Fibroblast of villous mesenchyme (primary cell): Measurements from ENCODE around the gene DIAPH1. TPM values are rescaled to one million over a fixed set of nuclear protein-coding genes. Genes with fewer than 3 reads are reported as not detected.

ENCODE experiments used
- DNase-seq: peaks from one replicate; pipeline ENCODE4 v3.0.0-alpha.2; 2010; ENCODE audit warnings: low read depth
- H3K4me3 ChIP-seq: 2 replicates; pipeline ENCODE4 v1.5.1; 2011; ENCODE audit warnings: low read depth, mild to moderate bottlenecking, low read length
- total RNA-seq: library from RNA; depleted of rRNA; stranded (reverse); fragments of >200 nt; gene quantifications from 2 replicates; pipeline ENCODE4 v1.2.3, GENCODE V29; 2012
- TF ChIP-seq, protein P1 (sequence below): IDR thresholded peaks from 2 replicates; pipeline ENCODE4 v1.5.1; 2012; ENCODE audit warnings: low read depth, mild to moderate bottlenecking, low read length; ENCODE audit not compliant: insufficient read depth

The DIAPH1 gene
- total RNA-seq: 22.9 and 26.8 TPM in 2 replicates

DNA sequence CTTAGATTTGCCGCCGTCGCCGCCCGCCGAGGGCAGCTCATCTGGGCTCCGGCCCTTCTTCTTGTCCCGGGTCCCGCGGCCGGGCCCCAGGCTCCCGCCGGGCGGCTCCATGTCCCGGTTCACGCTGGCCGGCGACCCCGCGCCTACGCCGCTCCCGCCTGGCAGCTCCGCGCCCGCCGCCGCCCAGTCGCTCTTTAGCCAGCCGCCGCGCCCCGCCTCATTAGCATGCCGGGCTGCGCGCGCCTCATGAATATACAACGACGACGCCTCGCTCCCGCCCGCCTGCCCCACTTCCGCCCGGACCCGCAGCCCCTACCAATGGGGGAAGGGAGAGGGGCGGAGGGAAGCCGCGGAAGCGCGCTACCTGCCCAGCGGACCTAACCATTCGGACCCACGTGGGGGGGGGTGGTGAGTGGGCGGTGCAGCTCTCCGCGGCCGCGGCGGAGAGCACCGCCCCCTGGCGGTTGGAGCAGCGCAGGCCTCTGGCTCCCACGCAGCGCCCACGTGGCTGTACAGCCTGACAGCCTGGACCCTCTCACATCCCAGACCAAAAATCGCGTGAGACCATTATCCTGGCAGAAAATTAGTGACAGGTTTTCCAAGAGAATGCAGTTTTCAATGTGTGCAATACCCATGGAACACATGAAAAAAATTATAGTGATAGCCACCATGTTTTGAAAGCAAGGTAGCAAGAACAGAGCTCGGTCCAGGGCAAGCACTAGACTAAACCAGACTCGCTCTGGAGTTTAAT is at the start of gene DIAPH1:
DIAPH1 (minus strand) TSS at position 197 of the 751 bp plus-strand sequence; CDS start at position 111, 86 bp downstream.
- DNase-seq: peak; percentile 98
- TF ChIP-seq, protein P1, sequence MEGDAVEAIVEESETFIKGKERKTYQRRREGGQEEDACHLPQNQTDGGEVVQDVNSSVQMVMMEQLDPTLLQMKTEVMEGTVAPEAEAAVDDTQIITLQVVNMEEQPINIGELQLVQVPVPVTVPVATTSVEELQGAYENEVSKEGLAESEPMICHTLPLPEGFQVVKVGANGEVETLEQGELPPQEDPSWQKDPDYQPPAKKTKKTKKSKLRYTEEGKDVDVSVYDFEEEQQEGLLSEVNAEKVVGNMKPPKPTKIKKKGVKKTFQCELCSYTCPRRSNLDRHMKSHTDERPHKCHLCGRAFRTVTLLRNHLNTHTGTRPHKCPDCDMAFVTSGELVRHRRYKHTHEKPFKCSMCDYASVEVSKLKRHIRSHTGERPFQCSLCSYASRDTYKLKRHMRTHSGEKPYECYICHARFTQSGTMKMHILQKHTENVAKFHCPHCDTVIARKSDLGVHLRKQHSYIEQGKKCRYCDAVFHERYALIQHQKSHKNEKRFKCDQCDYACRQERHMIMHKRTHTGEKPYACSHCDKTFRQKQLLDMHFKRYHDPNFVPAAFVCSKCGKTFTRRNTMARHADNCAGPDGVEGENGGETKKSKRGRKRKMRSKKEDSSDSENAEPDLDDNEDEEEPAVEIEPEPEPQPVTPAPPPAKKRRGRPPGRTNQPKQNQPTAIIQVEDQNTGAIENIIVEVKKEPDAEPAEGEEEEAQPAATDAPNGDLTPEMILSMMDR: peak; percentile 95
- peak within 1 kb of the TSS; percentile 87 for H3K4me3 ChIP-seq

DNA sequence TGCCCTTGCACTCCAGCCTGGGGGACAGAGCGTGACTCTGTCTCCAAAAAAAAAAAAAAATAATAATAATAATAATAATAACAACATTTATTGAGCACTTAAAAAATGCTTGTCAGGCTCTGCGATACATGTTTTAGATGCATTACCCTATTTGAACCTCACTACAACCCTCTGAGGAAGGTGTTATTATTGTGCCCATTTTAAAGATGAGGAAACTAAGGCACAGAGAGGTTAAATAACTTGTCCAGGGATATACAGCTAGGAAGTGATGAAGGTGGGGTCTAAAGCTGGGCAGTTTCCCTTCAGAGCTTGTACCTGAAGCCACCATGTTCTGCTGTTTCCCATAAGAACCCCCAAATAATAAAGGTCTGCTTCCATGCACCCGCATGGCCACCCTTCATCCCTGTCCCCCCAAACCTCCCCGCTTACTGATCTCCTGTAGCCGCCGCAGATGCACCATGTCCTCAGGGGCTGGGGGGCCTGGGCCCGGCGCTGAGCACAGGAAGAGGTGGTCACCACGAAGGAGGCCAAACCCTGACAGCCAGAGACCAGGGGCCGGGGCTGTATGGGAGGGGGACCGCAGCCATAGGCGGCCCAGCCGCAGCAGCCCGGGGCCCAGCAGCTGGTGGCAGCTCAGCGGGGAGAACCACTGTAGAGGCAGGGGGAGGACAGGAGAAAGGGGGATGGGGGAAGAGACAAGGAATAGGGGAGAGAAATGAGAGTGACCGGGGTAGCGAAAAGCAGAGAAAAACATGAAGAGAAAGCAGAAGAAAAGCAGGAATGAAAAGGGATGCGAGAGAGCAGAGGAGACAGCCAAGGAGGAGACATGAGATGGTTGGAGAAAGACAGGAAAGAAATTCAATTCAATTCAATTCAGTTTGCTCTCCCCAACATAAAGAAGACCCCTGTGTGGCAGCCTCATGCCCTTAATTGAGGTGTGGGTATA is 47.5 kb upstream of the DIAPH1 start:
- TF ChIP-seq, protein P1: no peak
- no peak overlapping the region for H3K4me3 ChIP-seq
- no peak for DNase-seq

DNA sequence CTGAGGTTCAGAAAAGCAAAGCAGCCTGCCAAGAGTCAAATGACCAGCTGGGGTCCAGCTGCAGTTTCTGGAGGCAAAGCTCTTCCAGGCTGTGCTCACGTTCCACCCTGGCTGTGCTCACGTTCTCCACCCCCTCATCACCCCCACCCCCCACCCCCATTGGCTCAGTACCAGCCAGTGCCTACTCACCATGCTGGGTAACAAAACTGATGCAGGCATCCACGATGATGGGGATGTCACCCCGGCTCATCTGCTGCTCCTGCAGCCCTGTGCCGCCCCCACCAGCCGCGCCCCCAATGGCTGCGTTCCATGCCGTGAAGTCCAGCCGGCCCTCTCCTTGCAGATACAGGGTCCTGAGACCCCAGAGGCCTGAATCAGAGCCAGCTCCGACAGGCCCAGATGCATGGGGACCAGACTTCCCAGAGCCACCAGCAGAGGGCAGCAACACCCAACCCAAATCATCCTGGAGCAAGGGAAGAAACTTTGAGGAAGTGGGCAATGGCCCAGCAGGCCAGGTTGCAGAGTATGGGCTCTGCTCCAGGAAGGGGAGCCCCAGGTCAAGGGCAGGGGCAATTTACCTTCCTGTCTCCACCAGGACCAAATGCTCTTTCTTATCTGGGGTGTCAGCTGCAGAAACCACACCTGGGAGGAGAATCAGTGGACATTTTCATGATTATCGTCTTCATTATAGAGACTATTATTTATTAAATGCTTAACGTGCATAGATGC is 46.1 kb upstream of the DIAPH1 start:
- no peak overlapping the region for H3K4me3 ChIP-seq
- TF ChIP-seq, protein P1: peak; percentile 94
- DNase-seq: peak; percentile 67

DNA sequence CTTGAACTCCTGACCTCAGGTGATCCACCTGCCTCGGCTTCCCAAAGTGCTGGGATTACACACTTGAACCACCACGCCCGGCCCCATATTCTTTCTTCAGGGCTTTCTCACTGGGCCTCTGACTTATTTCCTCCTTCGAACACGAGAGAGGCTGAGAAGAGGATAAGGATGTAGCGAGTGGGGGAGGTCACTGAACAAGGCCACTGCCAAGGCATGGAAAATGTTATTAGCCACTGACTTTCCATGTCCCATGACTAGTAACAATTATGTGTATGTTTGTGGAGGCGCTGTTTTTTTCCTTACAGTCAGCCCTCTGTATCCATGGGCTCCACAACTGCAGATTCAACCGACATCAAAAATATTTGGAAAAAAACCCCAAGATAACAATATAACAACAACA is 44.7 kb upstream of the DIAPH1 start:
- no peak for DNase-seq
- TF ChIP-seq, protein P1: no peak
- H3K4me3 ChIP-seq: no peak overlapping the region

DNA sequence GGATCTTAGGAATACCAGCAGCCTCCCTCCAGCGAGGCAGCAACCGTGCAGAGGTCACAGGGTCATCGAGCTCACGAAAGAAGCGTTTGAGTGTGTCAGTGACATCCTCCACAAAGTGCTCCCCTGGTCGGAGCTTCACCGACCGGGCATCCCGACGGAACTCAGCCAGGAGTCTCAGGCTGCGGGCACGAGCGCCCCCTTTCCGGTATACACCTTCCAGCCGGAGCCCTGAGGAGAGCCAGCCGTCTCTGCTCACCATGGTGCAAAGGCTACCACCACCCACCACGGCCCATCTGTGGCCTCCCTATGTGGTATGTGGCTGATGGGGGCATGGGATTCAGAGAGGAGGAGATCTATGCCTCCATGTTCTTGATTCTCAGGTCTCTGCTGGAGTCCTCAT is 43.2 kb upstream of the DIAPH1 start:
- no peak for DNase-seq
- TF ChIP-seq, protein P1: no peak
- H3K4me3 ChIP-seq: no peak overlapping the region

DNA sequence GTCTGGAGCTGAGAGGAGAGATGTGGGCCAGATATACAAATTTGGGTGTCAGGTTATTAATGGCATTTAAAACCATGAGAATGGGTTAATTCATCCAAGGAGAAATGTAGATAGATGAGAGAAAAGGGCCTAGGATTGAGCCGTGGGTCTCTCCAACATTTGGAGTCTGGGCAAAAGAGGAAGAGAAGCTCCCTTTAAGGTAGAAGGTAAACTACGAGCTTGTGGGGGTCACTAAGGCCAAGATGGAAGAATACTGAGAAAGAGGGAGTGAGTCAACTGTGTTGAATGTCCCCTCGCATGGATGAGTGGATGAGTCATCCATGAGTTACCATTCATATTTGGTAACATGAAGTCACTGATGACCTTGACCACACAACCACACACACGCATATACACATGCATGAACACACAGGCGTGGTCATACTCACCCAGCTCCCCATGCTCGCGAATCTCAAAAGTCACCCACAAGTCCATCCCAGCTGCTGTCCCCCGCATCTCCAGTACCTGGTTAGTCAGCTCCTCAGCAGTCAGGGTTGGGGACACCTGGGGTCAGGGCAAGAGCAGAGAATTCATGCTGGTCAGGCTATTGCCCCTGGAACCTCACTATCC is 39.2 kb upstream of the DIAPH1 start:
- TF ChIP-seq, protein P1: no peak
- peak; percentile 75 for DNase-seq
- no peak overlapping the region for H3K4me3 ChIP-seq
